IMR-90 (cell line): ENCODE data around the gene RHOBTB1. TPM values are rescaled to one million over a fixed set of nuclear protein-coding genes. Genes with fewer than 3 reads are reported as not detected.

Experiments used
- ATAC-seq: fragments of 200-7000 bp; cut with Tn5 transposase; 2 replicates; pipeline ENCODE4 v1.9.1; 2020; ENCODE audit warnings: low read depth, mild to moderate bottlenecking, moderate library complexity
- BruUV-seq: library from RNA; stranded (reverse); fragments of 400-500 nt; replicated peaks from 2 replicates; lab custom pipeline; 2021; lab: Mats Ljungman, UMichigan
- CTCF ChIA-PET: fragments of 300-600 bp; formaldehyde crosslinking; extraction: SDS; loops from one replicate; lab custom pipeline; 2021; ENCODE audit warnings: antibody characterized with exemption; lab: Yijun Ruan, JAX
- POLR2A ChIA-PET: fragments of 300-600 bp; sonication (Branson Sonifier 250); formaldehyde crosslinking; loops from one replicate; lab custom pipeline; 2022; ENCODE audit warnings: antibody characterized with exemption; ENCODE audit not compliant: unreplicated experiment; lab: Charles Lee
- DNase-seq: peaks from one replicate; pipeline ENCODE4 v3.0.0; 2013
- H2AFZ ChIP-seq: replicated peaks from 2 replicates; pipeline ENCODE3; 2013; ENCODE audit warnings: low read length, mild to moderate bottlenecking; ENCODE audit not compliant: poor library complexity
- H2AK5ac ChIP-seq: 2 replicates; pipeline ENCODE4 v1.6.1; 2013; ENCODE audit warnings: low read depth, low read length, inconsistent platforms
- H2AK9ac ChIP-seq: replicated peaks from 2 replicates; pipeline ENCODE3; 2013; ENCODE audit warnings: mild to moderate bottlenecking, low read depth, low read length, moderate library complexity; ENCODE audit not compliant: poor library complexity
- H2BK120ac ChIP-seq: 2 replicates; pipeline ENCODE4 v1.6.1; 2013; ENCODE audit warnings: low read depth, low read length, inconsistent platforms
- H2BK15ac ChIP-seq: 3 replicates; pipeline ENCODE4 v1.6.1; 2013; ENCODE audit warnings: low read depth, low read length, inconsistent platforms
- H2BK20ac ChIP-seq: 2 replicates; pipeline ENCODE4 v1.6.1; 2013; ENCODE audit warnings: low read depth, mild to moderate bottlenecking, inconsistent platforms, low read length, moderate library complexity
- H2BK5ac ChIP-seq: 2 replicates; pipeline ENCODE4 v1.6.1; 2013; ENCODE audit warnings: mild to moderate bottlenecking, low read depth, low read length, inconsistent platforms; ENCODE audit not compliant: poor library complexity, severe bottlenecking
- H3K14ac ChIP-seq: replicated peaks from 2 replicates; pipeline ENCODE4 v1.6.1; 2013; ENCODE audit warnings: low read depth, low read length, inconsistent platforms
- H3K18ac ChIP-seq: 2 replicates; pipeline ENCODE4 v1.6.1; 2013; ENCODE audit warnings: low read depth, low read length, control low read depth
- H3K23ac ChIP-seq: 2 replicates; pipeline ENCODE4 v1.6.1; 2013; ENCODE audit warnings: low read depth, low read length, inconsistent platforms
- H3K27ac ChIP-seq: 2 replicates; pipeline ENCODE4 v1.5.1; 2013; ENCODE audit warnings: mild to moderate bottlenecking, control low read depth, low read length; ENCODE audit not compliant: insufficient read depth
- H3K27me3 ChIP-seq: 2 replicates; pipeline ENCODE4 v1.6.1; 2013; ENCODE audit warnings: low read length; ENCODE audit not compliant: control insufficient read depth, insufficient read depth
- H3K36me3 ChIP-seq: 2 replicates; pipeline ENCODE4 v1.6.1; 2013; ENCODE audit warnings: low read length, mixed read lengths; ENCODE audit not compliant: control insufficient read depth, insufficient read depth
- H3K4ac ChIP-seq: 2 replicates; pipeline ENCODE4 v1.6.1; 2013; ENCODE audit warnings: low read depth, low read length, inconsistent platforms
- H3K4me1 ChIP-seq: 2 replicates; pipeline ENCODE4 v1.6.1; 2013; ENCODE audit warnings: low read length, mixed read lengths; ENCODE audit not compliant: control insufficient read depth, insufficient read depth
- H3K4me2 ChIP-seq: 2 replicates; pipeline ENCODE4 v1.6.1; 2013; ENCODE audit warnings: low read depth, mild to moderate bottlenecking, control low read depth, low read length, moderate library complexity
- H3K4me3 ChIP-seq: 2 replicates; pipeline ENCODE4 v1.5.1; 2013; ENCODE audit warnings: low read depth, mild to moderate bottlenecking, control low read depth, low read length, moderate library complexity; ENCODE audit not compliant: insufficient read depth
- H3K56ac ChIP-seq: 2 replicates; pipeline ENCODE4 v1.6.1; 2013; ENCODE audit warnings: low read length, inconsistent platforms; ENCODE audit not compliant: insufficient read depth; ENCODE audit errors: extremely low read depth
- H3K79me1 ChIP-seq, 2 experiments: 2 replicates each; pipeline ENCODE4 v1.6.1; 2013; ENCODE audit warnings: low read length in 2 of 2, inconsistent platforms in 1 of 2, low read depth in 1 of 2
- H3K9ac ChIP-seq: 2 replicates; pipeline ENCODE4 v1.6.1; 2013; ENCODE audit warnings: low read depth, low read length, control low read depth
- H3K9me1 ChIP-seq: 2 replicates; pipeline ENCODE4 v1.6.1; 2013; ENCODE audit warnings: low read length, inconsistent platforms; ENCODE audit not compliant: insufficient read depth
- H3K9me3 ChIP-seq: 2 replicates; pipeline ENCODE4 v1.6.1; 2013; ENCODE audit warnings: low read length; ENCODE audit not compliant: control insufficient read depth, insufficient read depth
- H4K20me1 ChIP-seq: 2 replicates; pipeline ENCODE4 v1.6.1; 2013; ENCODE audit warnings: low read length, inconsistent platforms; ENCODE audit not compliant: insufficient read depth
- H4K5ac ChIP-seq: 2 replicates; pipeline ENCODE4 v1.6.1; 2013; ENCODE audit warnings: mild to moderate bottlenecking, low read depth, low read length, control low read depth
- H4K8ac ChIP-seq, 2 experiments: 2 replicates each; pipeline ENCODE4 v1.6.1; 2013; ENCODE audit warnings: low read depth in 2 of 2, low read length in 2 of 2, control low read depth in 1 of 2, inconsistent platforms in 1 of 2
- H4K91ac ChIP-seq: 2 replicates; pipeline ENCODE4 v1.6.1; 2013; ENCODE audit warnings: low read depth, low read length, inconsistent platforms; ENCODE audit not compliant: insufficient read depth
- CEBPB ChIP-seq: IDR thresholded peaks from 2 replicates; pipeline ENCODE4 v1.6.1; 2012; ENCODE audit warnings: low read depth, low read length, improper control_type of control experiment
- CHD1 ChIP-seq: IDR thresholded peaks from 2 replicates; pipeline ENCODE4 v1.6.1; 2012; ENCODE audit warnings: low read depth, low read length, improper control_type of control experiment
- FOS ChIP-seq: fragments of 150-350 bp; IDR thresholded peaks from 2 replicates; pipeline ENCODE4 v1.6.1; 2016; ENCODE audit warnings: low read depth, low read length
- MAFK ChIP-seq: IDR thresholded peaks from 2 replicates; pipeline ENCODE4 v1.6.1; 2012; ENCODE audit warnings: low read depth, low read length, improper control_type of control experiment
- MAZ ChIP-seq: IDR thresholded peaks from 2 replicates; pipeline ENCODE4 v1.6.1; 2012; ENCODE audit warnings: low read depth, mild to moderate bottlenecking, low read length, improper control_type of control experiment, moderate library complexity, borderline replicate concordance
- MXI1 ChIP-seq: IDR thresholded peaks from 2 replicates; pipeline ENCODE4 v1.6.1; 2012; ENCODE audit warnings: low read depth, mild to moderate bottlenecking, low read length, moderate library complexity, borderline replicate concordance
- NFE2L2 ChIP-seq: fragments of 150-350 bp; IDR thresholded peaks from 2 replicates; pipeline ENCODE4 v1.6.1; 2016; ENCODE audit warnings: low read depth, mild to moderate bottlenecking, low read length
- POLR2A ChIP-seq: IDR thresholded peaks from 2 replicates; pipeline ENCODE4 v1.6.1; 2012; ENCODE audit warnings: mild to moderate bottlenecking, low read depth, low read length
- RAD21 ChIP-seq: IDR thresholded peaks from 2 replicates; pipeline ENCODE4 v1.6.1; 2012; ENCODE audit warnings: low read length, improper control_type of control experiment
- RCOR1 ChIP-seq: IDR thresholded peaks from 2 replicates; pipeline ENCODE4 v1.6.1; 2012; ENCODE audit warnings: mild to moderate bottlenecking, low read length, improper control_type of control experiment; ENCODE audit not compliant: insufficient replicate concordance
- RFX5 ChIP-seq: IDR thresholded peaks from 2 replicates; pipeline ENCODE4 v1.8.0; 2012; ENCODE audit warnings: low read depth, mild to moderate bottlenecking, low read length, moderate library complexity
- SMC3 ChIP-seq: fragments of 150-350 bp; IDR thresholded peaks from 2 replicates; pipeline ENCODE4 v1.6.1; 2016; ENCODE audit warnings: low read depth, mild to moderate bottlenecking, antibody characterized with exemption, low read length, moderate library complexity
- WGBS, 2 experiments: methylation state at CpG; one replicate each; pipeline versions ENCODE4 v1.1.5 to v1.1.7; 2013; ENCODE audit warnings: missing lambda C conversion rate in 2 of 2; ENCODE audit not compliant: insufficient read length in 1 of 2; ENCODE audit errors: extremely low coverage in 2 of 2; 5-methylcytosine and 5-hydroxymethylcytosine counted together
- dilution Hi-C: fragments of 300-500 bp; cut with HindIII; formaldehyde crosslinking; loops from one replicate; pipeline ENCODE4 v1.14.3; 2018; ENCODE audit warnings: low sequenced_read_pairs; ENCODE audit not compliant: unreplicated experiment
- in situ Hi-C: fragments of 300-500 bp; cut with MboI; formaldehyde crosslinking; loops from 3 replicates; pipeline ENCODE4 v1.14.3; 2019; ENCODE audit warnings: low sequenced_read_pairs, inconsistent platforms, mixed read lengths
- intact Hi-C: fragments of 100-400 bp; cut with micrococcal nuclease; formaldehyde crosslinking; loops from 2 replicates; pipeline ENCODE4 v1.10.0; 2022
- polyA plus RNA-seq, 3 experiments: library from polyadenylated mRNA; depleted of rRNA; stranded (reverse); fragments of >200 nt; gene quantifications; 2 replicates each; pipeline ENCODE4 v1.2.3, GENCODE V29; 2012; ENCODE audit warnings: low replicate concordance in 1 of 3
- total RNA-seq: library from RNA; depleted of rRNA; stranded (reverse); fragments of >200 nt; gene quantifications from 2 replicates; pipeline ENCODE4 v1.2.3, GENCODE V29; 2012
- TF ChIP-seq, protein P1 (sequence below): fragments of 150-350 bp; IDR thresholded peaks from 2 replicates; pipeline ENCODE4 v1.6.1; 2016; ENCODE audit warnings: low read depth, mild to moderate bottlenecking, low read length, moderate library complexity, borderline replicate concordance
- TF ChIP-seq, protein P2 (sequence below): conservative IDR thresholded peaks from 2 replicates; pipeline ENCODE4 v1.5.1; 2012; ENCODE audit warnings: mild to moderate bottlenecking, low read depth, low read length, improper control_type of control experiment
- TF ChIP-seq, protein P3 (sequence below): fragments of 150-350 bp; IDR thresholded peaks from 2 replicates; pipeline ENCODE4 v1.6.1; 2017; ENCODE audit warnings: mild to moderate bottlenecking, antibody characterized with exemption, low read length, low read depth

Gene RHOBTB1
- total and polyA plus RNA-seq, 2 of the 4 experiments (the other 2 are of a cell fraction), result 8.9 to 15.2 TPM

DNA sequence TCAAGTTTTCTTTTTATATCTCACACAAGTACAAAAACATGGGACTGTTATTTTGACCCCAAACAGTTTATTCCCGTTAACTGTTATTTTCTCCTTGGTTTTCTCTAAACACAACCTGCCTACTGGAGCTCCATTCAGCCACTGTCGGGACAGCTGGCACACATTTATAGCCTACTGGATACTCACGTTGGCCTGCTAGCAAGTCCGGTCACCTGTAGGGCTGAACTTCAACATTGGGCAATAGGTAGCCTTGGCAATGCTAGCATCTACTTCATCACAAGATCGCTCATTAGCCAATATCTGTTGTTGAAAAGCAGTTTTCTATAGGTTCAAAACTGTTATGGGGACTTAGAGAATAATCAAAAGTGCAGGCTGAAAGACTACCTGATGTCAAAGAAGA, 32.3 kb downstream of the RHOBTB1 start:
- H3K36me3 ChIP-seq, result peaks cover 18% of the 10 kb centered on the region
- H4K91ac ChIP-seq, result no peak overlapping the region
- H3K9me3 ChIP-seq, result no peaks in the 10 kb centered on the region
- H3K18ac ChIP-seq, result no peak overlapping the region
- H2BK15ac ChIP-seq, result no peak overlapping the region
- no peak overlapping the region for H3K4me2 ChIP-seq
- ATAC-seq (no peak), DNase-seq (no peak)
- no peak overlapping the region for H3K23ac ChIP-seq
- no peak overlapping the region for H3K14ac ChIP-seq
- no peak overlapping the region for H3K4ac ChIP-seq
- BruUV-seq, result no TSS peak
- H4K8ac ChIP-seq, result no peak overlapping the region
- no peaks in the 10 kb centered on the region for H4K20me1 ChIP-seq
- H3K4me1 ChIP-seq, result peaks cover 15% of the 10 kb centered on the region
- no peak overlapping the region for H2BK5ac ChIP-seq
- no peak overlapping the region for H2AFZ ChIP-seq
- TF ChIP-seq FOS, result no peak
- TF ChIP-seq CHD1, result no peak
- no peak for TF ChIP-seq MXI1
- no peak for TF ChIP-seq MAZ
- TF ChIP-seq, protein P1, sequence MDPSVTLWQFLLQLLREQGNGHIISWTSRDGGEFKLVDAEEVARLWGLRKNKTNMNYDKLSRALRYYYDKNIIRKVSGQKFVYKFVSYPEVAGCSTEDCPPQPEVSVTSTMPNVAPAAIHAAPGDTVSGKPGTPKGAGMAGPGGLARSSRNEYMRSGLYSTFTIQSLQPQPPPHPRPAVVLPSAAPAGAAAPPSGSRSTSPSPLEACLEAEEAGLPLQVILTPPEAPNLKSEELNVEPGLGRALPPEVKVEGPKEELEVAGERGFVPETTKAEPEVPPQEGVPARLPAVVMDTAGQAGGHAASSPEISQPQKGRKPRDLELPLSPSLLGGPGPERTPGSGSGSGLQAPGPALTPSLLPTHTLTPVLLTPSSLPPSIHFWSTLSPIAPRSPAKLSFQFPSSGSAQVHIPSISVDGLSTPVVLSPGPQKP, result no peak
- TF ChIP-seq, protein P2, sequence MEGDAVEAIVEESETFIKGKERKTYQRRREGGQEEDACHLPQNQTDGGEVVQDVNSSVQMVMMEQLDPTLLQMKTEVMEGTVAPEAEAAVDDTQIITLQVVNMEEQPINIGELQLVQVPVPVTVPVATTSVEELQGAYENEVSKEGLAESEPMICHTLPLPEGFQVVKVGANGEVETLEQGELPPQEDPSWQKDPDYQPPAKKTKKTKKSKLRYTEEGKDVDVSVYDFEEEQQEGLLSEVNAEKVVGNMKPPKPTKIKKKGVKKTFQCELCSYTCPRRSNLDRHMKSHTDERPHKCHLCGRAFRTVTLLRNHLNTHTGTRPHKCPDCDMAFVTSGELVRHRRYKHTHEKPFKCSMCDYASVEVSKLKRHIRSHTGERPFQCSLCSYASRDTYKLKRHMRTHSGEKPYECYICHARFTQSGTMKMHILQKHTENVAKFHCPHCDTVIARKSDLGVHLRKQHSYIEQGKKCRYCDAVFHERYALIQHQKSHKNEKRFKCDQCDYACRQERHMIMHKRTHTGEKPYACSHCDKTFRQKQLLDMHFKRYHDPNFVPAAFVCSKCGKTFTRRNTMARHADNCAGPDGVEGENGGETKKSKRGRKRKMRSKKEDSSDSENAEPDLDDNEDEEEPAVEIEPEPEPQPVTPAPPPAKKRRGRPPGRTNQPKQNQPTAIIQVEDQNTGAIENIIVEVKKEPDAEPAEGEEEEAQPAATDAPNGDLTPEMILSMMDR, result no peak
- no peak for TF ChIP-seq NFE2L2
- no peak for TF ChIP-seq RAD21
- no peak for TF ChIP-seq RFX5
- no peak for TF ChIP-seq CEBPB
- TF ChIP-seq POLR2A, result no peak
- TF ChIP-seq MAFK, result no peak
- no peak for TF ChIP-seq SMC3
- TF ChIP-seq RCOR1, result no peak
- TF ChIP-seq, protein P3, sequence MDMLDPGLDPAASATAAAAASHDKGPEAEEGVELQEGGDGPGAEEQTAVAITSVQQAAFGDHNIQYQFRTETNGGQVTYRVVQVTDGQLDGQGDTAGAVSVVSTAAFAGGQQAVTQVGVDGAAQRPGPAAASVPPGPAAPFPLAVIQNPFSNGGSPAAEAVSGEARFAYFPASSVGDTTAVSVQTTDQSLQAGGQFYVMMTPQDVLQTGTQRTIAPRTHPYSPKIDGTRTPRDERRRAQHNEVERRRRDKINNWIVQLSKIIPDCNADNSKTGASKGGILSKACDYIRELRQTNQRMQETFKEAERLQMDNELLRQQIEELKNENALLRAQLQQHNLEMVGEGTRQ, result no peak
- H3K27ac ChIP-seq, result no peak overlapping the region
- H3K9ac ChIP-seq, result no peak overlapping the region
- H3K27me3 ChIP-seq, result no peaks in the 10 kb centered on the region
- dilution Hi-C loops, result no loop called here
- H3K9me1 ChIP-seq, result peaks cover 18% of the 10 kb centered on the region
- intact Hi-C loops, result no loop called here
- H2BK20ac ChIP-seq, result no peak overlapping the region
- H2AK5ac ChIP-seq, result 0 out of 2 replicates have a peak overlapping the region, but pooled peaks have one; percentile 72
- CTCF ChIA-PET, result no interaction called here
- no peak overlapping the region for H2BK120ac ChIP-seq
- no peak overlapping the region for H3K56ac ChIP-seq
- POLR2A ChIA-PET, result no interaction called here
- H3K79me1 ChIP-seq, result peaks cover 21 to 35% of the 10 kb centered on the region in 2 experiments
- no CpG with 5 or more reads among the region's 5 CpGs for WGBS, 2 experiments
- no peak overlapping the region for H2AK9ac ChIP-seq
- no peak overlapping the region for H4K5ac ChIP-seq
- in situ Hi-C loops, result no loop called here
- H3K4me3 ChIP-seq, result no peak overlapping the region
